Gastrocnemius medialis (tissue), 4 donors: ENCODE measurements around the gene SMIM43.

Experiments used
- CTCF ChIP-seq, 5 experiments: fragments of 450-650 bp in 3 of 5; fragments of 200-600 bp in 2 of 5; sonication (generic) in 2 of 5; IDR thresholded peaks in 4 of 5; conservative IDR thresholded peaks in 1 of 5; 1 replicate in 4 of 5; 2 replicates in 1 of 5; pipeline ENCODE4 v1.5.1; 2016 to 2019; ENCODE audit warnings: antibody characterized with exemption in 5 of 5, mild to moderate bottlenecking in 3 of 5, moderate library complexity in 3 of 5
- POLR2A ChIP-seq, 2 donors: fragments of 450-650 bp; IDR thresholded peaks; one replicate each; pipeline ENCODE4 v1.6.1; 2017; ENCODE audit warnings: antibody characterized with exemption in 2 of 2, mild to moderate bottlenecking in 2 of 2, moderate library complexity in 2 of 2

GRCh38 chr4:121767166-121767565 lies 2.2 kb upstream of the SMIM43 start:
- TF ChIP-seq CTCF (IDR thresholded peaks at IDR 0.05 in 4 of 5, conservative IDR thresholded peaks at IDR 0.05 in 1 of 5) (no peak), POLR2A (IDR thresholded peaks at IDR 0.05) (no peak)
